Skeletal muscle tissue (tissue), 4 donors: ENCODE measurements around the gene FABP7. TPM values are rescaled to one million over a fixed set of nuclear protein-coding genes. Genes with fewer than 3 reads are reported as not detected.
A peak's percentile ranks its signal among the peaks of the same experiment; 100 is the strongest.

Source experiments
- H3K27ac ChIP-seq: one replicate; pipeline ENCODE4 v1.7.0; 2013; ENCODE audit warnings: mild to moderate bottlenecking, low read depth, low read length, inconsistent platforms
- H3K27me3 ChIP-seq, 3 donors: one replicate each; pipeline ENCODE4 v1.7.0; 2013; ENCODE audit warnings: low read length in 3 of 3; ENCODE audit not compliant: control insufficient read depth in 3 of 3, insufficient read depth in 3 of 3
- H3K36me3 ChIP-seq, 3 donors: one replicate each; pipeline ENCODE4 v1.7.0; 2013; ENCODE audit warnings: low read length in 3 of 3; ENCODE audit not compliant: control insufficient read depth in 3 of 3, insufficient read depth in 3 of 3
- H3K4me1 ChIP-seq, 3 donors: one replicate each; pipeline ENCODE4 v1.7.0; 2013; ENCODE audit warnings: low read length in 3 of 3, mild to moderate bottlenecking in 3 of 3; ENCODE audit not compliant: control insufficient read depth in 3 of 3, insufficient read depth in 3 of 3
- H3K4me3 ChIP-seq, 3 donors: one replicate each; pipeline ENCODE4 v1.7.0; 2013; ENCODE audit warnings: low read length in 3 of 3
- H3K9ac ChIP-seq, 3 donors: one replicate each; pipeline ENCODE4 v1.7.0; 2013; ENCODE audit warnings: low read length in 3 of 3, mild to moderate bottlenecking in 3 of 3, moderate library complexity in 2 of 3, low read depth in 1 of 3
- H3K9me3 ChIP-seq, 3 donors: one replicate each; pipeline ENCODE4 v1.7.0; 2013; ENCODE audit warnings: low read length in 3 of 3; ENCODE audit not compliant: control insufficient read depth in 3 of 3
- total RNA-seq: library from RNA; depleted of rRNA; stranded (reverse); fragments of >200 nt; gene quantifications from one replicate; pipeline ENCODE4 v1.2.3, GENCODE V29; 2014
- donor health status: Osteomylitis.

Gene FABP7
- not detected for total RNA-seq

GRCh38 chr6:122779667-122780066 lies at the start of gene FABP7:
FABP7 (plus strand) TSS chr6:122779716; CDS start chr6:122779795, 79 bp downstream.
- H3K9ac ChIP-seq: peak within 1 kb of the TSS in 1 of 3 donors; percentile 55
- H3K4me1 ChIP-seq: peaks cover 2 to 5% (median 3%) of the 10 kb centered on the region in 3 donors
- peak within 1 kb of the TSS in 1 of 3 donors; percentile 7 for H3K4me3 ChIP-seq
- H3K27me3 ChIP-seq: no peaks in the 10 kb centered on the region
- H3K36me3 ChIP-seq: no peaks in the 10 kb centered on the region
- H3K27ac ChIP-seq: no peak within 1 kb of the TSS
- H3K9me3 ChIP-seq: no peaks in the 10 kb centered on the region

- Histone ChIP-seq H3K4me3 (no peak overlapping the region), H3K9ac (no peak overlapping the region), H3K9me3 (no peaks in the 10 kb centered on the region), H3K27ac (no peak overlapping the region), H3K36me3 (no peaks in the 10 kb centered on the region), H3K4me1 (no peaks in the 10 kb centered on the region), H3K27me3 (no peaks in the 10 kb centered on the region)
Observed at GRCh38 chr6:122730334-122730733, 49.2 kb upstream of the FABP7 start.

- Histone ChIP-seq H3K27ac (no peak overlapping the region), H3K9ac (no peak overlapping the region), H3K4me1 (no peaks in the 10 kb centered on the region), H3K4me3 (no peak overlapping the region), H3K36me3 (no peaks in the 10 kb centered on the region), H3K27me3 (no peaks in the 10 kb centered on the region), H3K9me3 (no peaks in the 10 kb centered on the region)
Observed at GRCh38 chr6:122730775-122731386, 48.6 kb upstream of the FABP7 start.

GRCh38 chr6:122733259-122733658 lies 46.3 kb upstream of the FABP7 start:
- Histone ChIP-seq H3K9ac (no peak overlapping the region), H3K27me3 (no peaks in the 10 kb centered on the region)

GRCh38 chr6:122734529-122735395 lies 44.8 kb upstream of the FABP7 start:
- H3K36me3 ChIP-seq: no peaks in the 10 kb centered on the region
- H3K4me3 ChIP-seq: no peak overlapping the region
- H3K27me3 ChIP-seq: no peaks in the 10 kb centered on the region
- peaks cover 0 to 2% (median 0%) of the 10 kb centered on the region in 3 donors for H3K4me1 ChIP-seq
- H3K9me3 ChIP-seq: no peaks in the 10 kb centered on the region
- no peak overlapping the region for H3K9ac ChIP-seq
- H3K27ac ChIP-seq: no peak overlapping the region

More at GRCh38 chr6:122733259-122733658, 46.3 kb upstream of the FABP7 start:
- Histone ChIP-seq H3K27ac (no peak overlapping the region), H3K4me1 (peaks cover 0 to 2% (median 0%) of the 10 kb centered on the region in 3 donors), H3K9me3 (no peaks in the 10 kb centered on the region), H3K36me3 (no peaks in the 10 kb centered on the region), H3K4me3 (no peak overlapping the region)

- H3K9me3 ChIP-seq: no peaks in the 10 kb centered on the region
- no peak overlapping the region for H3K9ac ChIP-seq
- H3K4me3 ChIP-seq: no peak overlapping the region
- H3K4me1 ChIP-seq: peaks cover 0 to 2% (median 0%) of the 10 kb centered on the region in 3 donors
- no peak overlapping the region for H3K27ac ChIP-seq
- no peaks in the 10 kb centered on the region for H3K27me3 ChIP-seq
- no peaks in the 10 kb centered on the region for H3K36me3 ChIP-seq
Observed at GRCh38 chr6:122735582-122735981, 43.9 kb upstream of the FABP7 start.

- peaks cover 0 to 2% (median 0%) of the 10 kb centered on the region in 3 donors for H3K4me1 ChIP-seq
- no peak overlapping the region for H3K27ac ChIP-seq
- H3K36me3 ChIP-seq: no peaks in the 10 kb centered on the region
- no peak overlapping the region for H3K9ac ChIP-seq
- no peaks in the 10 kb centered on the region for H3K9me3 ChIP-seq
- H3K4me3 ChIP-seq: no peak overlapping the region
- H3K27me3 ChIP-seq: no peaks in the 10 kb centered on the region
Observed at GRCh38 chr6:122736163-122736562, 43.4 kb upstream of the FABP7 start.

GRCh38 chr6:122736616-122737015 lies 42.9 kb upstream of the FABP7 start:
- Histone ChIP-seq H3K4me3 (no peak overlapping the region), H3K36me3 (no peaks in the 10 kb centered on the region), H3K9ac (no peak overlapping the region), H3K27ac (no peak overlapping the region), H3K27me3 (no peaks in the 10 kb centered on the region), H3K4me1 (peaks cover 0 to 2% (median 0%) of the 10 kb centered on the region in 3 donors), H3K9me3 (no peaks in the 10 kb centered on the region)

GRCh38 chr6:122740091-122740490 lies 39.4 kb upstream of the FABP7 start:
- Histone ChIP-seq H3K27me3 (no peaks in the 10 kb centered on the region), H3K9me3 (no peaks in the 10 kb centered on the region), H3K4me3 (no peak overlapping the region), H3K36me3 (no peaks in the 10 kb centered on the region), H3K4me1 (peaks cover 0 to 14% (median 7%) of the 10 kb centered on the region in 3 donors), H3K27ac (no peak overlapping the region), H3K9ac (no peak overlapping the region)

- H3K9me3 ChIP-seq: no peaks in the 10 kb centered on the region
- no peak overlapping the region for H3K27ac ChIP-seq
- no peak overlapping the region for H3K9ac ChIP-seq
- H3K4me3 ChIP-seq: no peak overlapping the region
- H3K4me1 ChIP-seq: peaks cover 0 to 14% (median 7%) of the 10 kb centered on the region in 3 donors
- H3K27me3 ChIP-seq: no peaks in the 10 kb centered on the region
- no peaks in the 10 kb centered on the region for H3K36me3 ChIP-seq
Observed at GRCh38 chr6:122740936-122741335, 38.6 kb upstream of the FABP7 start.
